ENCODE measurements around the gene PNPLA7. TPM values are rescaled to one million over a fixed set of nuclear protein-coding genes. Genes with fewer than 3 reads are reported as not detected.

PNPLA7 gene
- total and polyA plus RNA-seq, 2 of the 8 experiments (the other 6 are each of a cell fraction or from before 2014, with no cell fraction given), result 0.35 to 0.47 TPM

DNA sequence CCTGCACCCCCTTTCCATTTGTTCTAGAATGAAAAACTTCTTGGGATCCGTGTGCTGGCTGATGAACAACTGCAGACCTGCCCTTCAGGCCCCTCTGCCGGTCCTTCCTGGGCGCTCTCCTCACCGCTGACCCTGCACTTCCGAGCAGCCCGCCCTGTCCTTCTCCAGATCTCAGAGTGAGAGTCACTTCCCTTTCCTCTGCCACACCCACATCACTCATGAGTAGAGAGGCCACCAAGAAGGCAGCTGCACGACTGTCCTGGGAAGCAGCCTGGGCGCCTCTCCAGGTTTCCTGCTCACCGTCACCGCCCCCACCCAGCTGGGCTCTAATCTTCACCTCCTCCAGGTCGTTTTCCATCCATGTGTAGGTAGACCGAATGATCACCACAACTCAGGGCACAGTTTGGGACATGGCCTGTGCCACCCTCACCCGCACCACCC lies 56.1 kb downstream of the PNPLA7 start:
- H3K79me2 ChIP-seq (ENCODE audit: control insufficient read depth in 1 of 2, insufficient read depth in 2 of 2, low read length in 2 of 2), result no peaks in the 10 kb centered on the region
- no peak overlapping the region for H3K4me3 ChIP-seq (ENCODE audit: extremely low read depth in 1 of 4, insufficient read depth in 2 of 4, low read depth in 3 of 4, low read length in 4 of 4)
- DNase-seq (ENCODE audit: low read depth in 1 of 2, low spot score in 2 of 2) (no peak), FAIRE-seq (no peak)
- H3K36me3 ChIP-seq (ENCODE audit: control insufficient read depth in 2 of 4, insufficient read depth in 4 of 4, low read length in 3 of 4), result no peaks in the 10 kb centered on the region
- no peak overlapping the region for H2BK15ac ChIP-seq (ENCODE audit: low read length)
- no peaks in the 10 kb centered on the region; the same call in 1 of the 2 replicates for H3K23me2 ChIP-seq (ENCODE audit: low read depth, low read length)
- CTCF ChIA-PET (ENCODE audit: partially characterized antibody), result no interaction called here
- no peaks in the 10 kb centered on the region for H3K79me1 ChIP-seq (ENCODE audit: low read depth, low read length)
- no peak overlapping the region for H3K56ac ChIP-seq (replicated peaks; ENCODE audit: insufficient read length, low read depth, low read length)
- H2BK20ac ChIP-seq (ENCODE audit: low read length), result no peak overlapping the region
- no peak overlapping the region for H2BK5ac ChIP-seq (ENCODE audit: low read depth, low read length)
- no peak overlapping the region for H2AFZ ChIP-seq (ENCODE audit: low read length)
- no peak overlapping the region for H2AK5ac ChIP-seq (ENCODE audit: low read depth, low read length)
- no peak overlapping the region for H2BK12ac ChIP-seq (ENCODE audit: low read depth, low read length)
- H4K91ac ChIP-seq (replicated peaks; ENCODE audit: insufficient read length, low read length), result no peak overlapping the region
- H4K20me1 ChIP-seq (replicated peaks in 1 of 2; ENCODE audit: control insufficient read depth in 1 of 2, insufficient read depth in 2 of 2, low read length in 2 of 2), result peaks cover 0 to 6% of the 10 kb centered on the region in 2 experiments
- H3K9ac ChIP-seq (replicated peaks in 1 of 4; ENCODE audit: extremely low read depth in 1 of 4, low read depth in 3 of 4, low read length in 3 of 4), result no peak overlapping the region
- WGBS, 2 experiments (ENCODE audit: extremely low coverage in 1 of 2, insufficient coverage in 1 of 2, insufficient read length in 1 of 2, insufficient replicate concordance in 2 of 2, low coverage in 1 of 2, low lambda C conversion rate in 2 of 2, missing lambda C conversion rate in 1 of 2), result 91% methylated on average over 11 of the region's 13 CpGs; no CpG with 5 or more reads in 1 of the 2 experiments
- H3K4ac ChIP-seq (replicated peaks; ENCODE audit: insufficient read length, low read depth, low read length), result no peak overlapping the region
- POLR2A ChIA-PET (ENCODE audit: partially characterized antibody), result interaction anchor here (1.1 kb wide), 1 partner anchor 11 kb away, joined by 3 read pairs; no protein-coding TSS in a partner anchor
- no peak overlapping the region for H3K4me2 ChIP-seq (ENCODE audit: insufficient read depth in 1 of 2, low read depth in 2 of 2, low read length in 2 of 2)
- no peak overlapping the region for H4K8ac ChIP-seq (ENCODE audit: extremely low read depth, insufficient read depth, low read length)
- no peaks in the 10 kb centered on the region; a peak in 1 of 4 replicates for H3K9me3 ChIP-seq (ENCODE audit: insufficient read depth in 2 of 2, low read depth in 1 of 2, low read length in 1 of 2)
- H3K27me3 ChIP-seq (replicated peaks in 1 of 4; ENCODE audit: control insufficient read depth in 3 of 4, extremely low read depth in 1 of 4, insufficient read depth in 3 of 4, low read length in 3 of 4), result no peaks in the 10 kb centered on the region; a peak in 1 of 7 replicates
- H4K5ac ChIP-seq (ENCODE audit: insufficient read length, low read depth, low read length), result no peak overlapping the region
- no peak overlapping the region for H3K27ac ChIP-seq (ENCODE audit: low read depth, low read length)
- no peaks in the 10 kb centered on the region for H3K4me1 ChIP-seq (replicated peaks in 1 of 4; ENCODE audit: control insufficient read depth in 3 of 4, insufficient read depth in 4 of 4, low read length in 3 of 4)
- H3K23ac ChIP-seq (ENCODE audit: insufficient read length), result no peak overlapping the region
- no peak overlapping the region for H2BK120ac ChIP-seq (replicated peaks; ENCODE audit: low read depth, low read length)
- no peak overlapping the region for H3K18ac ChIP-seq (ENCODE audit: extremely low read depth, low read length)
- H3K14ac ChIP-seq (ENCODE audit: insufficient read length), result no peak overlapping the region
- TF ChIP-seq TAF7 (optimal IDR thresholded peaks at IDR 0.05; ENCODE audit: borderline replicate concordance, low read depth, low read length) (no peak), FOSL1 (IDR thresholded peaks at IDR 0.05; ENCODE audit: insufficient read depth, low read depth, low read length) (no peak)

Measured in H1 (cell line).